ENCODE measurements around the gene ZSCAN5A.
"Not testable (repeated sequence)": the region's sequence is repeated elsewhere in the genome, so short reads cannot be mapped to it uniquely, and the experiment has no call there.

Gene ZSCAN5A

DNA sequence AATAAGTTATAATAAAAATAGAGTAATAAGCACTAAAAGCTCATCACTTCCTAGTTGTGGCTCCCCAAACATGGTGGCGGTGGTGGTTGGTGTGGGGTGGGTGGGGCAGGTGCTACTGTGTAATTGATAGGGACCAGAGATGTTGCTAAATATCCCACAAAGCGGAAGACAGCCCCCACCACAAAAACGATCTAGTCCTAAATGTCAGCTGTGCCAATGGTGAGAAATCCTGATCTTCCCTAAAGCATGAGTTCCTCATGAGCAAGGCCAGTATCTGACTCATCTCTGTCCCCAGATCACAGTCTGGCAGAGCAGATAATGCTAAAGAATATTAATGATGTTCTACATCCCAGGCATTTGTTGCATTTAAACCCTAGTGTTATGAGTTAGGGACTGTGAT lies 44.0 kb downstream of the ZSCAN5A start:
- DNase-seq = no peak

DNA sequence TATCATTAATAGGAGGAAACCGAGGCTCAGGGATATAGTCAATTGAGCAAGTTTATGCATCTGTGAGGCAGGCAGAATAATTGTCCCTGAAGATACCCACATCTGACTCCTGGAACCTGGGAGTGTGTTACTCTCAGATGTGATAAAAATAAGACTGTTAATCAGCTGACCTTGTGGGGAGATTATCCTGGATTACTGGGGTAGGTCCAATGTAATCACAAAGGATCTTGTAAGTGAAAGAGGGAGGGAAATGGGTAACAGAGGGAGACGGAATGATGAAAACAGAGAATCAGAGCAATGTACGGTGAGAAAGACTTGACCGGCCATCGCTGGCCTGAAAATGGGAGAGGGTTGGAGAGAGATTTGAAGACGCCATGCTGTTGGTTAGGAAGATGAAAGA lies 45.3 kb downstream of the ZSCAN5A start:
- no peak for DNase-seq

DNA sequence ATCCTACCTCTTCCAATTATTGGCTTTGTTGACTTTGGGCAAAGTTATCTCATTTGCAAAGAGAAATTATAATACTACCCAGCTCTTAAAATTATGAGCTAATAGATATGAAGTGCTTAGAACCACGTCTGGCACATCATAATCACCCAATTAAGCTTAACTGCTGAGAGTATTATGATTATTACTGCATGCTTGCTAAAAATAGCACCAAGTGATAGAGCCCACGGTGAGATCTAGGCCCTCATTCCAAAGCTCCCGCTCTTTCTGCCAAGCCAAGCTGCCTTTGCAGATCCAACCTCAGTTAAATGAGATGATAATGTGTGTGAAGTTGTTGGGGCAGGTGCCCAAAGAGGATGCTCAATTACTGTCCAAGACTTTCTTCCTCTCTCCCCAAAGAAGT lies 48.6 kb downstream of the ZSCAN5A start:
- no peak for DNase-seq

DNA sequence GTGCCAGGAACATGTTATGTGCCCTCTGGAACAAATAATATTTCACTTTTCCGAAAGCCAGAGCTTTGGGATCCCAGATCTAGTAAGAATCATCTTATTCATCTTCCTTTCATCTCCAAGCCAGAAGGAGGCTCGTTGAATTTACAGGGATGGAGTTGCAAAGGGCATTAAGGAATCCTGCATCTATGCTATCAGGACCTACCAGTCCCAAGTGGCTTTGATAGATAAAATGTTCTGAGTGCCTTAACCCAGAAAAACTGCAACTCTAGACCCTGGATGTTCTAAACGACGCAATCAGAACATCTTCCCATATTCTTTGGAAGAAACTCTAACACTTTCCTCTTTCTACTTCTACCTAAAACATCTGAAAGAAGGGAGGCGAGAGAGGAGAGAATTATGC lies 51.3 kb downstream of the ZSCAN5A start:
- no peak for DNase-seq

DNA sequence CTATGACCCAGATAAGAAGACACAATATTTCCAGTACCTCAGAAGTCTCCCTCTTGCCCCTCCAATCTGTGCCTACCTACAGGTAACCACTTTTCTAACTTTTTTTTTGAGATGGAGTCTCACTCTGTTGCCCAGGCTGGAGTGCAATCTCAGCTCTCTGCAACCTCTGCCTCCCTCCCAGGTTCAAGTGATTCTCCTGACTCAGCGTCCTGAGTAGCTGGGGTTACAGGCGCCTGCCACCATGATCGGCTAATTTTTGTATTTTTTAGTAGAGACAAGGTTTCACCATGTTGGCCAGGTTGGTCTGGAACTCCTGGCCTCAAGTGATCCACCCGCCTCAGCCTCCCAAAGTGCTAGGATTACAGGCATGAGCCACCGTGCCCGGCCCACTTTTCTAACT lies 52.7 kb downstream of the ZSCAN5A start:
- DNase-seq = not testable (repeated sequence)

DNA sequence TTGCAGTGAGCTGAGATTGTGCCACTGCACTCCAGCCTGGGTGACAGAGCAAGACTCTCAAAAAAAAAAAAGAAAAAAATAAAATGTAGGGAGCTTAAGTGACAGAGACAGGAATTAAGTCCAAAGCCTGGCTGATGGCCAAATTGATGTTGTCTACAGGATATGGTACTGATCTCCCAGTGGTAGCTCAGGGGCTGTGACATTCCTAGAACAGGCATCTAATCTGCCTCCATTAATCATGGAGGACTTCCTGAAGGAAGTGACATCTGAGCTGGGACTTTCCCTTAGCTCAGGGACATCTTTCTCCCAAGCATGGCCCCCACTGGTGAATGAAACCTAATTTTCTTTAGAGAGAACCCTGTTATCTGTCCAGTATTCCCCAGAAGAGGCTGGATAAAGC lies 53.5 kb downstream of the ZSCAN5A start:
- DNase-seq = no peak

DNA sequence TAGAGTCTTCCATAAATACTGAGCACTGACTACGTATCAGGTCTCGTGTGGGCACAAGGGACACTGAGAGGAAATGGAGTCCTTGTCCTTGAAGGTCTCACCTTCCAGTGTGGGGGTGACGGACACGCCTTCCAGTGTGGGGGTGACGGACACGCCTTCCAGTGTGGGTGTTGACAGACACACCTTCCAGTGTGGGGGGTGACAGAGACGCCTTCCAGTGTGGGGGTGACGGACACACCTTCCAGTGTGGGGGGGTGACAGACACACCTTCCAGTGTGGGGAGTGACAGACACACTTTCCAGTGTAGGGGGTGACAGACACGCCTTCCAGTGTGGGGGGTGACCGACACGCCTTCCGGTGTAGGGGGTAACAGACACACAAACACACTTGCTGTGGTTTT lies 56.4 kb downstream of the ZSCAN5A start:
- no peak for DNase-seq

DNA sequence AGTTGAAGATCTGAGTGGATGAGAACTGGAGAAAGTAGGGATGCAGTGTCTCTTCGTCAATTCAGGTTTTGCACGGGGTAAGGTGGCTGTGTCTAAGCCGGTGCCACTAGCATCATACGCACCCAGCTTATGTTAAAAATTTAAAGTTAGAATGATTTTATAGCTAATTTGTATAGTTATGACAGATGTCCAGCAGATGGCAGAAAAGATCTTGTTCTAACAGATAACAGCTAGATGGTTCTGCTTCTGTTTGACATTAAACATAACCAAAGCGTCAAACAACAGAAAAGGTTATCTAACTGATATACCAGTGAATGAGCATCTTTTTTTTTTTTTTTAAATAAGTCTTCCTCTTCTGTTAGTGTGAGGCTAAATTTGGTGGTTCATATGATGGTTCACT lies 60.9 kb downstream of the ZSCAN5A start:
- no peak for DNase-seq

DNA sequence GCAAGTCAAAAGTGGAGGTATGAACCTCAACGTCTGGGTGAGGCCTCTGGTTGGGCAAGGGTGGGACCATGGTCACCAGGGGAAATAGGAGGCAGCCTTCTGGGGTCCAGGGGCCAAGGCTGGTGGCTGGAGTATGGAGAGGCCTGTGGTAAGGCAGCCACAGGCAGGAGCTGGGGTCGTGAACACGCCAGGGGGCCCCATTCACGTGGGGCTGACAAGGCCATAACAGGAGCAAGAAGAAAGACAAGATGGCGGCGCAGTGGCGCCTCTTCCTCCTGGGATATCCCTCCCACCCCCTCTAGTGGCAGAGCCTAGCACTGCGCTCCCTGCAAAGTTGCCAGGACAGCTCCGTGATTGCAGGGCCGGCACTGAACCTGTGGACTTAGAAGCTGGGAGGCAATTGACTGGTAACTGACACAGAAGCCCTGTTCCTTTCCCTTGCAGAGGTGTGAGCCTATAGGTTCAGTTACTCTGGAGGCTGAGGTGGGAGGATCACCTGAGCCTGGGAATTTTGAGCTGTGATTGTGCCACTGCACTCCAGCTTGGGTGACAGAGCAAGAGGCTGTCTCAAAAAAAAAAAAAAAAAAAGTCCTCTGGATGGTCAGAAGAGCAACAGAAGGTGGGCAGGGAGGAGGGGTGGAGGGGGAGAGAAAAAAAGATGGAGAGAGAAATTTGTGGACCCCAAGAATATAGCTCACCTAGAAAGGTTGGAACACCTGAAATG lies 61.8 kb downstream of the ZSCAN5A start:
- peak; percentile 65 for DNase-seq

DNA sequence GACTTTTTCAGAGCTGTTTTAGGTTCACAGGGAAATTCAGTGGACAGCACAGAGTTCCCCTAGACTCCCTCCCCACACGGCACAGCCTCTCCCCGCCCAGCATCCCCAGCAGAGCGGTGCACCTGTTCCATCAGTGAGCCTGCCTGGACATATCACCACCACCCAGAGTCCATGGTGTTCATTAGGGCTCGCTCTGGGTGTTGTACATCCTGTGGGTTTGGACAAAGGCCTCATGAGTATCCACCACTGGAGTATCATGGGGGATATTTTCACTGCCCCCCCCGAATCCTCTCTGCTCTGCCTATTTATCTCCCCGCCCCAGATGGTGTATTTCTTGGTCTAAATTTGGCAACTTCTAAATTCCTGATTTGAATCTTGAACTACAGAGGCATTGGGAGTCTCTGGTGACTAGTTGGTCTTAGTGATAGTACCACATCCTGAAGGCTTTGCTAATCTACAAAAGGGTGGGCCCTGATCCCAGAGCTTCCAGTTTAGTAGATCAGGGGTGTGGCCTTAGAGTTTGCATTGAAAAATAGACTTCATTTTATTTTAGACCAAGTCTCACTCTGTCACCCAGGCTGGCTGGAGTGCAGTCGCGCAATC lies 65.8 kb downstream of the ZSCAN5A start:
- DNase-seq = not testable (repeated sequence)

DNA sequence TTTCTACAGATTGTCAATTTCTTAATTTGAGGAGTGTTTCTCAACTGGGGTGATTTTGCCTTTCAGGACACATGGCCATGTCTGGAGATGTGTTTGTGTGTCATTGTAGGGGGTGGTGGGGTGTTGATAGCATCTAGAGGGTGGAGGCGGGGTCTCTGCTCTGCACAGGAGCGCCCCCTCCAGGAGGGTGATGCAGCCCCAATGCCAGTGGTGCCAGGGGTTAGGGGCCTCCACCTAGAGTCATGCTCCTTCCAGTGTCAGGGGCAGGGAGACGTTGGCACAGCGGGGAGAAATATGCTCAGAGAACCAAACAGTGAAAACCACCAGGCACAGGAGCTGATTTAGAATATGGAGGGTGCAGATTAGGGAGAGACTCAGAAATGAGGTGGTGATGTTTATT lies 68.9 kb downstream of the ZSCAN5A start:
- DNase-seq = not testable (repeated sequence)

DNA sequence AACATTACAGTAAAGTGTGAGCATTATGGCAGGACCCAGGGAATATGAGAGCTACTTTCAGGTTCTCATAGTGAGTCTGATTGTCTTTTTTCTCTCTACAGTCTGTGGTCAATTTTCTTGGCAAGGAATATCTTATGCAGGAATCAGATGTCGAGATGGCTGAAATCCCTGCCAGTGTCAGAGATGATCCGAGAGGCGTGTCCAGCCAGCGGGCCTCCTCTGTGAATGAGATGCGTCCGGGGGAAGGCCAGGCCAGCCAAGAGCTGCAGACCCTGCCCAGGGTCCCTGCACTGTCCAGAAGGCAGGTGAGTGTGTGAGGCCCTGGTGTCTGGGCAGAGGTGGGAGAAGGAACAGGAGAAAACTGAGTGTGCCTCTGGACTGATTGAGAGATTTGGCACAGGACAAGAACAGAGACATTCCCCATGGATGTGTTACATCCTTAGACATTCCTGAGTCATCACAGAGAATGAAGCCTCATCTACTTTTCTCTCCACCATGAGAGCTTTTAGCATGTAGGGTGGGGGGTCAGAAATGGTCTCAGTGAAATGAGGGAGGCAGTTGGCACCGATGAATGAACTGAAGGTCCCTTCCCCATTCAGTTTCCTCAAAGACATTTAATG lies 69.4 kb downstream of the ZSCAN5A start:
- DNase-seq = no peak

DNA sequence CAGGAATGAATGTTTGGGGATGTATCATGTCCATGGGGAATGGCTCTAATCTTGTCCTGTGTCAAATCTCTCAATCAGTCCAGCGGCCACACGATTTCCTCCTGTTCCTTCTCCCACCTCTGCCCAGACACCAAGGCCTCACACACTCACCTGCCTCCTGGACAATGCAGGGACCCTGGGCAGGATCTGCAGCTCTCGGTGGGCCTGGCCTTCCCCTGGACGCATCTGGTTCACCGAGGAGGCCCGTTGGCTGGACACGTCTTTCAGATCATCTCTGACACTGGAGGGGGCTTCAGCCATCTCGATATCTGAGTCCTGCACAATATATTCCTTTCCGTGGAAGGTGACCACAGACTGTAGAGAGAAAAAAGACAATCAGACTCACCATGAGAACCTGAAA lies 91.2 kb downstream of the ZSCAN5A start:
- DNase-seq = no peak

DNA sequence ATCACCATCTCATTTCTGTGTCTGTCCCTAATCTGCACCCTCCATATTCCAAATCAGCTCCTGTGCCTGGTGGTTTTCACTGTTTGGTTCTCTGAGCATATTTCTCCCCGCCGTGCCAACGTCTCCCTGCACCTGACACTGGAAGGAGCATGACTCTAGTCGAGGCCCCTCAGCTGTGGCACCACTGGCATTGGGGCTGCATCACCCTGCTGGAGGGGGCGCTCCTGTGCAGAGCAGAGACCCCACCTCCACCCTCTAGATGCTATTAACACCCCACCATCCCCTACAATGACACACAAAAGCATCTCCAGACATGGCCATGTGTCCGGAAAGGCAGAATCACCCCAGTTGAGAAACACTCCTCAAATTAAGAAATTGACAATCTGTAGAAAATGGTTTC lies 91.7 kb downstream of the ZSCAN5A start:
- no peak for DNase-seq

DNA sequence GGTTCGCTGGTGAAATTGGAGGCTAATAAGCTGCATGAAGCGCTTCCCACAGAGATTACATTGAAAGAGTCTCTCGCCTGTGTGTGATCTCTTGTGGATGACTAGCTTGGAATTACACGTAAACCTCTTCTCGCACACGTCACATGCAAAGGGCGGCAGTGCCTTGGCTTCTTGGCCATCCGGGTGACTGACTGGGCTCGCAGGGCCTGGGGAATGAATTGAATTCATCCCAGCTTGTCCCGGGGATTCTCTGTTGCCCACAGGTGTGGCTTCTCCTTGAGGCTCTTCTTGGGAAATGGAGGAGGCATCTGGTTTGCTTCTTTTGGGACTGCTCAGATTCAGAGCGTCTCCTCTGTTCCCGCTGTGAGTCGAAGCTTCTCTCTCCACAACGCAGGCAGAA lies 92.8 kb downstream of the ZSCAN5A start:
- DNase-seq = no peak

DNA sequence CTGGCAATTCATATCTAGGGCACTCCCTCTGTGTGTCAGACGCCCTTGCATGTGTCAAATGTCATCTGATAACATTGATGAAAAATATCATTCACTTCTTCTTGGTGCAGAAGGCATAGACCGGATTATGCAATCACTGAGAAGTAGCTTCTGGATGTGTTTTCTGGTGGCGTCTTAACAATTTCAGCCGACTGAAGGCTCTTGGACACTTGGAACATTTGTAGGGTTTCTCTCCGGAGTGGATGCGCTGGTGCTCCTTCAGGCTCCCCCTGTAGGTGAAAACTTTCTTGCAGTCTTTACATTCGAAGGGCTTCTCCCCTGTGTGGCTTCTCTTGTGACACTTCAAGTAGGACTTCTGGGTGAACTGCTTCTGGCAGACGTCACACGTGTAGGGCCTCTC lies 93.2 kb downstream of the ZSCAN5A start:
- not testable (repeated sequence) for DNase-seq

DNA sequence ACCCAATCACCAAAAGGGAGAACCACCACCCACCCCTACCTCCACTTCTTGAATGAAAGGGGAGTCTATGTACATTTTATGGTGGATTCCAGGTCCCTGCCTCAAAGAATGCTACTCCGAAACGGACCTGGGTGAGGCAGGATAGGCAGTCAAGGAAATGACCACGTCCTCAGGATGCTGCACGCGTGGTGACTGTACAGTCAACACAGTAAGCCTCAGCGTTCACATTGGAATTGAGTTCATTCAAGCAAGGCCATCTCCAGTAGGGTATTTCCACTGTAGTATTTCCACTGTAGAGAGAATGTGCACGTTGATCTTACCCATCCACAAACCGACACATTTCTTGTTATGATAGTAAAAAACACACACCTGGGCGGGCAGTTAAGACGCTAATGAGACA lies 95.7 kb downstream of the ZSCAN5A start:
- DNase-seq = no peak

DNA sequence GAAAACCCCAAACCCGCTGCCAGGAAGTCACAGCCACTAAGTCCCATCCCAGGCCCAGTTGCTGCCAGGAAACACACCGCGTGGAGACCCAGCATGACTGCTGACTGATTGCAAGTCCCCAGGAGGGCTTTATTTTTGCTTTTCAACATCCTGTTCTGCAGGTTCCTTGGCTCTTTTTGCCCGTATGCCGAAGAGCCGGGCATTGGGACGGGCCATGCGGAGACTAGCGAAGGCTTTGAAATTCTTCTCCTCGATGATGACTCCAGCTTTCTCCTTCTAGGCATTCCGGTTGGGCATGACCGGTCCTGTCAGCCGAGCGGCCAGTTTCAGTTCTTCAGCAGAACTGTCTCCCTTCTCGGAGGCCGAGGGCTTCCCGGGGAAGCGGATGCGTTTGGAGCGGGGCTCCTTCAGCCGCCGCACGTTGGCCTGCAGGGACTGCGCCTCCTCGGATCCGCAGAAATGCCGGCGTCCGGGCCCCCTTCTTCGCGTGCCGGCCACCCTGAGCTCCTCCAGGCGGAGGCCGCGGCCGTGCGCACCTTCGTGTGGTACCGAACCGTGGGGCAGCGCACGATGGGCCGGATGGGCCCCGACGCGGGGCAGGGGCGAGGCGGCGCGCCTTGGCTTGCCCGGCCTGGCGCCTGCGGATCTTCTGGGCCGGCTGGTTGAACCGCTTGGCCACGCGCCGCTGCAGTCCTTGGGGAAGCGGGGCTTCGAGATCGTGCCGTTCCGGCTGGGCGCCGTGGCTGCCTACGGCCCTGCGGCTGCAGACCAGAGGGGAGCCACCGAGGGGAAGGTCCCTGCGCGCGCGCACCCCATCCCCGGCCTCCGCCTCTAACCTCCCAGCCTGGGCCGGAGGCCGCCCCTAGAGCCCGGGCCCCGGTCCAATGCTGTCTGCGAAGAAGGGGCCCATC lies 97.3 kb downstream of the ZSCAN5A start:
- no peak for DNase-seq

DNA sequence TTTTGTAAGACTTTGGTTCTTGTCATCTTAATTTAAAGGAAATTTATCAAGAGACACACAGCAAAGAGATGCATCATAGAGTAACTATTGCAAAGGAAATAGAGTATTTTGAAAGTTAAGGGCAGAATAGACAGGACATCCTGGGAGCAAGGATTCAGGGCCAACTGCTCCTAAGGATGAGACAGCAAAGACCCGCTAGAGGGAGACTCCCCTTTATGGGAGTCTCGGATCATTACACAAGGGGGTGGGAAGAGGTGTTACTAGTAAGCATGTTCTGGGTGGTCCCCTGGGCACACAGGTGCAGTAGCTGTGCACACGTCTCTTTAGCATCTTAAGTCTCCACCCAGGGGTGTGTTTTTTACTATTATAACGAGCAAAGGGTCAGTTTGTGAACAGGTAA lies 102.9 kb downstream of the ZSCAN5A start:
- no peak for DNase-seq

DNA sequence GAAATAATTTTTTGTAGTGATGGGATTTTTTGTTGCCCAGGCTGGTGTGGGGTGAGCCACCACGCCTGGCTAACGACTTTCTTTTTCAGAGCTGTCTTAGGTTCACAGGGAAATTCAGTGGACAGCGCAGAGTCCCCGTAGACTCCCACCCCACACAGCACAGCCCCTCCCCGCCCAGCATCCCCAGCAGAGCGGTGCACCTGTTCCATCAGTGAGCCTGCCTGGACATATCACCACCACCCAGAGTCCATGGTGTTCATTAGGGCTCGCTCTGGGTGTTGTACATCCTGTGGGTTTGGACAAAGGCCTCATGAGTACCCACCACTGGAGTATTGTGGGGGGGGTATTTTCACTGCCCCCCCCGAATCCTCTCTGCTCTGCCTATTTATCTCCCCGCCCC lies 104.6 kb downstream of the ZSCAN5A start:
- not testable (repeated sequence) for DNase-seq

DNA sequence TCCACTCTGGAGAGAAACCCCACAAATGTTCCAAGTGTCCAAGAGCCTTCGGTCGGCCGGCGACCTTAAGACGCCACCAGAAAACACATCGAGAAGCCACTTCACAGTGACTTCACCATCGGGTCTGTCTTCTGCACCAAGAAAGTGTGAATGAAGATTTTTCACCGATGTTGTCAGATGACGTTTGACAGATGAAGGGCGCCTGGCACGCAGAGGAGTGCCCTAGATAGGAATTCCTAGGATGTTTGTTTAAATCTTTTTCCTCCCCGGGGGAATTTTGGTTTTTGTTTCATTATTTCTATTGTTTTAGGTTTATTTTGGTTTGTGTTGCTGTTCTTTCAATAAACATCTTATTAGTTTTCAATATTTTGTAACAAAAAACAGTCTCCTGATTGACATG lies 105.5 kb downstream of the ZSCAN5A start:
- DNase-seq = no peak

DNA sequence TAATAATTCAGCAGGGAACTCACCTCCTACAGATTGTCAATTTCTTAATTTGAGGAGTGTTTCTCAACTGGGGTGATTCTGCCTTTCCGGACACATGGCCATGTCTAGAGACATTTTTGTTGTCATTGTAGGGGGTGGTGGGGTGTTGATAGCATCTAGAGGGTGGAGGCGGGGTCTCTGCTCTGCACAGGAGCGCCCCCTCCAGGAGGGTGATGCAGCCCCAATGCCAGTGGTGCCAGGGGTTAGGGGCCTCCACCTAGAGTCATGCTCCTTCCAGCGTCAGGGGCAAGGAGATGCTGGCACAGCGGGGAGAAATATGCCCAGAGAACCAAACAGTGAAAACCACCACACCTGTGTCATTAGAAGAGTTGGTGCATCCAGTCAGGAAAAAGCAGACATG lies 107.1 kb downstream of the ZSCAN5A start:
- not testable (repeated sequence) for DNase-seq

DNA sequence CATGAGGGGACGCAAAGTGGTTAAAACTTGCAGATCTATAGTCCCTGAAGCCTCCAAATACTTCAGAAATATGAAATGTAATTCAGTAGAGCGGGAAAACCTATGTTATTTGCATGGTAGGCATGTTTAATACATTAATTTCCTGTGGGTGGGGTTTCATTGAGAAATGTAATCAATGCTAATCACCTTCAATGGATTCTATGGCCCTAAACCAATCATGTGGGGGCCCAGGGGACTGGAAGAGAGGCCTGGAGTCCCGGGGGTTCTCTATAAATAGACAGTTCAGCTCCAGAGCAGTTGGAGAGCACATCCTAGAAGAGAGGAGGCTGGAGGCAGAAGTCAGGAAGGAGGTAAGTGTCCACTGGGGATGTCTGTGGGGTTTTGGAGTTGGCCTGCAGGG lies 112.7 kb downstream of the ZSCAN5A start, which contains the start of gene ZSCAN5C:
Gene ZSCAN5C (plus strand): TSS at position 301 of the 400 bp plus-strand sequence. CDS start 3,641 bp downstream, outside the sequence.
- no peak for DNase-seq

Data from CD4-positive, alpha-beta T cell treated with Interleukin-17A for 4 hours (primary cell).